Upper lobe of left lung (tissue), 4 donors: Measurements from ENCODE around the gene BRI3.

Experiments
- CTCF ChIP-seq, 6 experiments: fragments of 450-650 bp in 4 of 6; fragments of 200-600 bp in 2 of 6; sonication (generic) in 2 of 6; IDR thresholded peaks; one replicate each; pipeline ENCODE4 v1.5.1; 2016 to 2019; ENCODE audit warnings: antibody characterized with exemption in 6 of 6
- EP300 ChIP-seq, 4 donors: sonication (generic); formaldehyde crosslinking; IDR thresholded peaks; one replicate each; pipeline ENCODE4 v1.5.1; 2017; ENCODE audit warnings: antibody characterized with exemption in 4 of 4, control low read depth in 2 of 4
- POLR2A ChIP-seq, 4 donors: fragments of 450-650 bp; IDR thresholded peaks; one replicate each; pipeline ENCODE4 v1.5.1; 2016 to 2017; ENCODE audit warnings: antibody characterized with exemption in 4 of 4, mild to moderate bottlenecking in 2 of 4
- POLR2AphosphoS5 ChIP-seq, 2 donors: sonication (generic); formaldehyde crosslinking; IDR thresholded peaks; one replicate each; pipeline ENCODE4 v1.5.1; 2017; ENCODE audit warnings: antibody characterized with exemption in 2 of 2

GRCh38 chr7:98324782-98325181, 43.3 kb downstream of the BRI3 start:
- no peak for TF ChIP-seq CTCF (IDR thresholded peaks at IDR 0.05)
- TF ChIP-seq POLR2A (IDR thresholded peaks at IDR 0.05): no peak
- TF ChIP-seq EP300 (IDR thresholded peaks at IDR 0.05): no peak
- no peak for TF ChIP-seq POLR2AphosphoS5 (IDR thresholded peaks at IDR 0.05)
